GM12878 (cell line): ENCODE results near the gene CEP170B. TPM values are rescaled to one million over a fixed set of nuclear protein-coding genes. Genes with fewer than 3 reads are reported as not detected.

Source experiments
- ATAC-seq: fragments of 200-7000 bp; cut with Tn5 transposase; 3 replicates; pipeline ENCODE4 v1.9.1; 2020; ENCODE audit warnings: mild to moderate bottlenecking, moderate library complexity
- BruUV-seq: library from RNA; stranded (reverse); fragments of 400-500 nt; replicated peaks from 2 replicates; lab custom pipeline; 2021; lab: Mats Ljungman, UMichigan
- CTCF ChIA-PET: fragments of 300-600 bp; sonication (Branson Sonifier 250); formaldehyde crosslinking; extraction: SDS; loops from one replicate; lab custom pipeline; 2021; ENCODE audit warnings: inconsistent platforms; lab: Yijun Ruan, JAX
- POLR2A ChIA-PET: fragments of 350-600 bp; formaldehyde crosslinking; extraction: SDS; loops from one replicate; lab custom pipeline; 2021; ENCODE audit warnings: inconsistent platforms; lab: Charles Lee
- RAD21 ChIA-PET: fragments of 300-600 bp; sonication (Branson Sonifier 250); formaldehyde crosslinking; loops from one replicate; lab custom pipeline; 2023; ENCODE audit warnings: antibody characterized with exemption; ENCODE audit not compliant: unreplicated experiment; lab: Charles Lee
- SMC1A ChIA-PET: fragments of 300-600 bp; sonication (Branson Sonifier 250); formaldehyde crosslinking; loops from one replicate; lab custom pipeline; 2023; ENCODE audit not compliant: unreplicated experiment, uncharacterized antibody; lab: Charles Lee
- DNase-seq: peaks from one replicate; pipeline ENCODE4 v3.0.0-alpha.2; 2011; ENCODE audit warnings: low read depth, low spot score
- FAIRE-seq: peaks from 3 replicates; lab custom pipeline; 2011; peaks lifted over from hg19 to GRCh38; lab: Jason Lieb, UNC
- H2AFZ ChIP-seq: 2 replicates; pipeline ENCODE4 v1.6.0; 2011; ENCODE audit warnings: low read depth, low read length, control low read depth; ENCODE audit not compliant: control insufficient read depth
- H3K27ac ChIP-seq: 2 replicates; pipeline ENCODE4 v1.5.1; 2011; ENCODE audit warnings: control low read depth; ENCODE audit not compliant: control insufficient read depth, insufficient read depth
- H3K27me3 ChIP-seq, 2 experiments: replicated peaks in 1 of 2; 2 replicates each; pipeline versions ENCODE4 v1.6.0 to v1.6.1; 2011; ENCODE audit warnings: low read length in 1 of 2; ENCODE audit not compliant: control insufficient read depth in 2 of 2, insufficient read depth in 2 of 2
- H3K36me3 ChIP-seq, 2 experiments: 2 replicates each; pipeline ENCODE4 v1.5.1; 2011; ENCODE audit warnings: low read length in 1 of 2; ENCODE audit not compliant: control insufficient read depth in 2 of 2, insufficient read depth in 2 of 2
- H3K4me1 ChIP-seq: 2 replicates; pipeline ENCODE4 v1.6.1; 2011; ENCODE audit warnings: mild to moderate bottlenecking, low read length, moderate library complexity, mixed read lengths; ENCODE audit not compliant: control insufficient read depth, insufficient read depth
- H3K4me2 ChIP-seq: 2 replicates; pipeline ENCODE4 v1.6.0; 2011; ENCODE audit warnings: control low read depth; ENCODE audit not compliant: control insufficient read depth, insufficient read depth
- H3K4me3 ChIP-seq: fragments of 200-600 bp; sonication (generic); 2 replicates; pipeline ENCODE4 v1.5.1; 2016
- H3K79me2 ChIP-seq: 2 replicates; pipeline ENCODE4 v1.6.0; 2011; ENCODE audit warnings: low read length; ENCODE audit not compliant: control insufficient read depth, insufficient read depth
- H3K9ac ChIP-seq: 2 replicates; pipeline ENCODE4 v1.8.0; 2011; ENCODE audit warnings: low read length, control low read depth, mixed read lengths; ENCODE audit not compliant: control insufficient read depth, insufficient read depth
- H3K9me3 ChIP-seq: replicated peaks from 3 replicates; pipeline ENCODE4 v1.5.1; 2011; ENCODE audit warnings: mild to moderate bottlenecking, low read length; ENCODE audit not compliant: control insufficient read depth, insufficient read depth
- H4K20me1 ChIP-seq: 2 replicates; pipeline ENCODE4 v1.6.0; 2011; ENCODE audit not compliant: control insufficient read depth, insufficient read depth
- CBX5 ChIP-seq: sonication (generic); IDR thresholded peaks from 2 replicates; pipeline ENCODE4 v1.6.1; 2016; ENCODE audit warnings: low read depth, moderate library complexity, mild to moderate bottlenecking, inconsistent platforms
- CHD2 ChIP-seq: IDR thresholded peaks from 2 replicates; pipeline ENCODE4 v1.6.1; 2011; ENCODE audit warnings: low read depth, low read length, improper control_type of control experiment, borderline replicate concordance
- CREM ChIP-seq: IDR thresholded peaks from 2 replicates; pipeline ENCODE4 v1.6.1; 2014; ENCODE audit warnings: antibody characterized with exemption, low read depth
- HCFC1 ChIP-seq: fragments of 150-350 bp; IDR thresholded peaks from 2 replicates; pipeline ENCODE4 v1.6.1; 2014; ENCODE audit warnings: low read length
- IRF3 ChIP-seq: fragments of 450-650 bp; IDR thresholded peaks from 2 replicates; pipeline ENCODE4 v1.6.1; 2014; ENCODE audit warnings: mild to moderate bottlenecking
- JUNB ChIP-seq: IDR thresholded peaks from 2 replicates; pipeline ENCODE4 v1.6.1; 2016; ENCODE audit warnings: antibody characterized with exemption, mild to moderate bottlenecking
- MXI1 ChIP-seq: fragments of 150-350 bp; IDR thresholded peaks from 2 replicates; pipeline ENCODE4 v1.6.1; 2011; ENCODE audit warnings: low read depth, mild to moderate bottlenecking, inconsistent platforms, low read length, improper control_type of control experiment
- NBN ChIP-seq: fragments of 450-650 bp; IDR thresholded peaks from 2 replicates; pipeline ENCODE4 v1.6.1; 2016
- POLR2A ChIP-seq: IDR thresholded peaks from 2 replicates; pipeline ENCODE4 v1.6.1; 2011; ENCODE audit warnings: low read depth, mild to moderate bottlenecking, low read length
- POLR2AphosphoS5 ChIP-seq: IDR thresholded peaks from 2 replicates; pipeline ENCODE4 v1.6.1; 2011; ENCODE audit warnings: mild to moderate bottlenecking, low read length, inconsistent platforms
- RFX5 ChIP-seq: IDR thresholded peaks from 2 replicates; pipeline ENCODE4 v1.6.1; 2011; ENCODE audit warnings: low read depth, low read length, improper control_type of control experiment
- SMARCA5 ChIP-seq: fragments of 450-650 bp; IDR thresholded peaks from 2 replicates; pipeline ENCODE4 v1.6.1; 2017; ENCODE audit warnings: mild to moderate bottlenecking
- SREBF1 ChIP-seq: IDR thresholded peaks from 2 replicates; pipeline ENCODE4 v1.6.1; 2012; ENCODE audit warnings: mild to moderate bottlenecking, low read length
- ZSCAN29 ChIP-seq: fragments of 450-650 bp; IDR thresholded peaks from 2 replicates; pipeline ENCODE4 v1.6.1; 2017; ENCODE audit warnings: mild to moderate bottlenecking, moderate library complexity
- WGBS: methylation state at CpG from one replicate; pipeline ENCODE4 v1.1.6; 2016; ENCODE audit warnings: low lambda C conversion rate; ENCODE audit not compliant: insufficient replicate concordance, insufficient coverage; ENCODE audit errors: missing lambda C conversion rate; 5-methylcytosine and 5-hydroxymethylcytosine counted together
- in situ Hi-C: fragments of 300-500 bp; cut with MboI; formaldehyde crosslinking; loops from 9 replicates; pipeline ENCODE4 v1.14.3; 2018; ENCODE audit warnings: mixed read lengths
- intact Hi-C: fragments of 100-400 bp; cut with micrococcal nuclease; formaldehyde crosslinking; loops from one replicate; pipeline ENCODE4 v1.14.2; 2022; ENCODE audit not compliant: unreplicated experiment
- polyA plus RNA-seq, 11 experiments: library from polyadenylated mRNA; depleted of rRNA in 4 of 11; unstranded in 6 of 11; stranded (reverse) in 5 of 11; fragments of >200 nt; fragmentation: Nextera tagmentation in 4 of 11; fragmentation: Illumina TruSeq in 1 of 11; extraction: Ambion mirVana in 4 of 11; extraction: Trizol in 1 of 11; gene quantifications; 1 replicate in 1 of 11; 2 replicates in 10 of 11; pipeline versions ENCODE4 v1.2.1 to v1.2.3, GENCODE V29; 2011 to 2016; ENCODE audit warnings: inconsistent platforms in 2 of 11, missing spikeins in 2 of 11, low read depth in 1 of 11
- total RNA-seq, 4 experiments: library from RNA; depleted of rRNA in 3 of 4; stranded (reverse); fragments of >200 nt in 3 of 4; fragmentation: Illumina TruSeq in 1 of 4; extraction: Trizol in 1 of 4; gene quantifications; 2 replicates each; pipeline versions ENCODE4 v1.2.1 to v1.2.3, GENCODE V29; 2013 to 2021
- TF ChIP-seq, protein P1 (sequence below): fragments of 450-650 bp; IDR thresholded peaks from 2 replicates; pipeline ENCODE4 v1.6.1; 2018; ENCODE audit warnings: mild to moderate bottlenecking, low read depth, moderate library complexity; ENCODE audit not compliant: partially characterized antibody

Gene CEP170B
- total and polyA plus RNA-seq, 10 of the 15 experiments (the other 5 are each of a cell fraction or from before 2014, with no cell fraction given), result 0.01 to 0.44 (median 0.05) TPM; not detected in 4

DNA sequence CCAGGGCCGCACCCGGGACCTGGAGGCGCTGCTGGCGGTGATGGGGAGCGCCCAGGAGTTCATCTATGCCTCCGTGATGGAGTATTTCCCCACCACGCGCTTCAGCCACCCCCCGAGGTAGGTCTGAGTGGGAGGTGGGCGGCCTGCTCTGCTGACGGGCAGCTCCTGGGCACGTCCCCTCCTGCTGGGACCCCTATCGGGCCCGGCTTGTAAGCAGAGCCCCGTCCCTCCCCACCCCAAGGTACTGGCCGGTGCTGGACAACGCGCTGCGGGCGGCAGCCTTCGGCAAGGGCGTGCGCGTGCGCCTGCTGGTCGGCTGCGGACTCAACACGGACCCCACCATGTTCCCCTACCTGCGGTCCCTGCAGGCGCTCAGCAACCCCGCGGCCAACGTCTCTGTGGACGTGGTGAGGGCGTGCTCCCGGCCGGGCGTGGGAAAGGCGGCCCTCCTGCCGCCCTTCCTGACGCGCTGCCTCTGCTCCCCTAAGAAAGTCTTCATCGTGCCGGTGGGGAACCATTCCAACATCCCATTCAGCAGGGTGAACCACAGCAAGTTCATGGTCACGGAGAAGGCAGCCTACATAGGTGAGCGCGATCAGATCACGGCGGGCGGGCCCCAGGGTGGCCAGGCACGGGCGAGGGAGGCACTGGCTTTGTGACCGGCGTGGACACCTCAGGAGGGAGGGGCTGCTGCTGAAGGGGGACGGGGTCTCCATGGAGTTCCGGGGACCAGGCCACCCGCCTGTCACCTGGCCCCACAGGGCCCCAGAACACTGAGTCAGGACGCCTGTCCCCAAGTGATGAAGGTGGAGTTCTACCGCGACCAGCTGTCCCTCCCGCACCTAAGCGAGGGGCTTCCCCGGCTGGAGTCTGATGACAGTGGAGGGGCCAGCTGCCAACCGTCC, 67.0 kb downstream of the CEP170B start:
- Histone ChIP-seq H3K4me1 (peaks cover 7% of the 10 kb centered on the region), H3K4me2 (no peak overlapping the region), H2AFZ (no peak overlapping the region), H3K79me2 (no peaks in the 10 kb centered on the region), H3K9ac (no peak overlapping the region), H4K20me1 (no peaks in the 10 kb centered on the region; the same call in 1 of the 2 replicates), H3K9me3 (no peaks in the 10 kb centered on the region), H3K4me3 (no peak overlapping the region), H3K36me3 (no peaks in the 10 kb centered on the region), H3K27me3 (peaks cover 9% of the 10 kb centered on the region in 2 experiments), H3K27ac (no peak overlapping the region)
- DNase-seq, result no peak
- no peak for TF ChIP-seq POLR2AphosphoS5
- no peak for TF ChIP-seq SREBF1
- TF ChIP-seq RFX5, result no peak
- TF ChIP-seq CREM, result no peak
- TF ChIP-seq HCFC1, result no peak
- TF ChIP-seq, protein P1, sequence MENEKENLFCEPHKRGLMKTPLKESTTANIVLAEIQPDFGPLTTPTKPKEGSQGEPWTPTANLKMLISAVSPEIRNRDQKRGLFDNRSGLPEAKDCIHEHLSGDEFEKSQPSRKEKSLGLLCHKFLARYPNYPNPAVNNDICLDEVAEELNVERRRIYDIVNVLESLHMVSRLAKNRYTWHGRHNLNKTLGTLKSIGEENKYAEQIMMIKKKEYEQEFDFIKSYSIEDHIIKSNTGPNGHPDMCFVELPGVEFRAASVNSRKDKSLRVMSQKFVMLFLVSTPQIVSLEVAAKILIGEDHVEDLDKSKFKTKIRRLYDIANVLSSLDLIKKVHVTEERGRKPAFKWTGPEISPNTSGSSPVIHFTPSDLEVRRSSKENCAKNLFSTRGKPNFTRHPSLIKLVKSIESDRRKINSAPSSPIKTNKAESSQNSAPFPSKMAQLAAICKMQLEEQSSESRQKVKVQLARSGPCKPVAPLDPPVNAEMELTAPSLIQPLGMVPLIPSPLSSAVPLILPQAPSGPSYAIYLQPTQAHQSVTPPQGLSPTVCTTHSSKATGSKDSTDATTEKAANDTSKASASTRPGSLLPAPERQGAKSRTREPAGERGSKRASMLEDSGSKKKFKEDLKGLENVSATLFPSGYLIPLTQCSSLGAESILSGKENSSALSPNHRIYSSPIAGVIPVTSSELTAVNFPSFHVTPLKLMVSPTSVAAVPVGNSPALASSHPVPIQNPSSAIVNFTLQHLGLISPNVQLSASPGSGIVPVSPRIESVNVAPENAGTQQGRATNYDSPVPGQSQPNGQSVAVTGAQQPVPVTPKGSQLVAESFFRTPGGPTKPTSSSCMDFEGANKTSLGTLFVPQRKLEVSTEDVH, result no peak
- no peak for TF ChIP-seq JUNB
- TF ChIP-seq ZSCAN29, result no peak
- no peak for TF ChIP-seq IRF3
- TF ChIP-seq CBX5, result no peak
- no peak for TF ChIP-seq SMARCA5
- no peak for TF ChIP-seq CHD2
- TF ChIP-seq MXI1, result no peak
- no peak for TF ChIP-seq NBN
- no peak; the same call in 1 of the 2 replicates for TF ChIP-seq POLR2A
- intact Hi-C loops, result loop anchor here (5.0 kb wide), 1 partner anchor 35 kb away; no protein-coding TSS in a partner anchor
- POLR2A ChIA-PET, result no interaction called here
- CTCF ChIA-PET, result no interaction called here
- no peak for FAIRE-seq
- RAD21 ChIA-PET, result no interaction called here
- WGBS, result 90% methylated on average over 52 of the region's 64 CpGs
- no TSS peak for BruUV-seq
- SMC1A ChIA-PET, result no interaction called here
- in situ Hi-C loops, result no loop called here
- no peak for ATAC-seq
